Measurements from ENCODE around the gene ADGRG6. TPM values are rescaled to one million over a fixed set of nuclear protein-coding genes. Genes with fewer than 3 reads are reported as not detected.

The ADGRG6 gene
- total RNA-seq, 1 experiment from 2014 or later, result 5.3 TPM

- TF ChIP-seq FOXP4 (CRISPR knock-in tag; IDR thresholded peaks at IDR 0.05) (no peak), ZSCAN18 (CRISPR knock-in tag; IDR thresholded peaks at IDR 0.05) (no peak), ZNF416 (CRISPR knock-in tag; IDR thresholded peaks at IDR 0.05) (no peak), CREM (CRISPR knock-in tag; IDR thresholded peaks at IDR 0.05) (no peak)
These were observed 108.0 kb downstream of the ADGRG6 start (continued) for GRCh38 chr6:142409794-142410193.

GRCh38 chr6:142411145-142411544, 109.3 kb downstream of the ADGRG6 start:
- no peaks in the 10 kb centered on the region for H3K27me3 Mint-ChIP-seq (ENCODE audit: low read depth)
- H3K9me3 Mint-ChIP-seq, result no peaks in the 10 kb centered on the region
- DNase-seq (ENCODE audit: low spot score) (no peak), ATAC-seq (no peak)
- no peak overlapping the region for H3K27ac Mint-ChIP-seq
- no peaks in the 10 kb centered on the region for H3K36me3 Mint-ChIP-seq
- H3K4me1 Mint-ChIP-seq, result peaks cover 33% of the 10 kb centered on the region
- H3K4me3 Mint-ChIP-seq, result no peak overlapping the region
- ChIA-PET POLR2A (no interaction called here), CTCF (interaction anchor here (1.6 kb wide), 1 partner anchor 64 kb away, joined by 4 read pairs; no protein-coding TSS in a partner anchor)
- no peak for TF ChIP-seq RELA (CRISPR knock-in tag; IDR thresholded peaks at IDR 0.05; ENCODE audit: borderline replicate concordance)
- no peak for TF ChIP-seq HMGXB4 (CRISPR knock-in tag; IDR thresholded peaks at IDR 0.05)

- no peak overlapping the region for H3K4me3 Mint-ChIP-seq
- DNase-seq (ENCODE audit: low spot score), result no peak
- CTCF ChIA-PET, result interaction anchor here (0.6 kb wide), 1 partner anchor 63 kb away, joined by 3 read pairs; no protein-coding TSS in a partner anchor
- TF ChIP-seq ZBTB43 (CRISPR knock-in tag; IDR thresholded peaks at IDR 0.05) (no peak), ZNF317 (CRISPR knock-in tag; IDR thresholded peaks at IDR 0.05; ENCODE audit: borderline replicate concordance, low read depth) (no peak), FOXJ3 (CRISPR knock-in tag; IDR thresholded peaks at IDR 0.05; ENCODE audit: borderline replicate concordance) (no peak), FOXP1 (CRISPR knock-in tag; IDR thresholded peaks at IDR 0.05; ENCODE audit: borderline replicate concordance) (no peak), CTCF (IDR thresholded peaks at IDR 0.05) (no peak), HMGXB4 (CRISPR knock-in tag; IDR thresholded peaks at IDR 0.05) (no peak), CREM (CRISPR knock-in tag; IDR thresholded peaks at IDR 0.05) (no peak), GRHL2 (CRISPR knock-in tag; IDR thresholded peaks at IDR 0.05; ENCODE audit: insufficient replicate concordance, severe bottlenecking) (no peak), ZBTB21 (CRISPR knock-in tag; IDR thresholded peaks at IDR 0.05; ENCODE audit: borderline replicate concordance) (no peak), ERG (CRISPR knock-in tag; IDR thresholded peaks at IDR 0.05) (no peak), SMAD3 (CRISPR knock-in tag; IDR thresholded peaks at IDR 0.05; ENCODE audit: borderline replicate concordance) (no peak), NR3C1 (CRISPR knock-in tag; conservative IDR thresholded peaks at IDR 0.05; ENCODE audit: low read depth) (no peak), ZNF425 (CRISPR knock-in tag; conservative IDR thresholded peaks at IDR 0.05) (no peak), MXD4 (CRISPR knock-in tag; IDR thresholded peaks at IDR 0.05; ENCODE audit: borderline replicate concordance) (no peak)
These were observed 110.4 kb downstream of the ADGRG6 start for GRCh38 chr6:142412241-142412640.

More at GRCh38 chr6:142412241-142412640, 110.4 kb downstream of the ADGRG6 start:
- Mint-ChIP-seq H3K36me3 (no peaks in the 10 kb centered on the region), H3K27me3 (ENCODE audit: low read depth) (no peaks in the 10 kb centered on the region), H3K27ac (no peak overlapping the region; the same call in 1 of the 2 replicates), H3K9me3 (no peaks in the 10 kb centered on the region), H3K4me1 (peaks cover 42% of the 10 kb centered on the region)
- POLR2A ChIA-PET, result no interaction called here
- ATAC-seq, result no peak
